Measurements from ENCODE around the gene HAPLN3.
A peak's percentile ranks its signal among the peaks of the same experiment; 100 is the strongest.

GRCh38 chr15:88907111-88907510, 11.8 kb upstream of the HAPLN3 start:
- TF ChIP-seq CTCF (IDR thresholded peaks at IDR 0.05 in 8 of 11, conservative IDR thresholded peaks at IDR 0.05 in 3 of 11) (no peak), POLR2A (IDR thresholded peaks at IDR 0.05) (no peak), POLR2AphosphoS5 (IDR thresholded peaks at IDR 0.05) (peak in 1 of 3 donors; percentile 11)
